Keratinocyte (primary cell): Measurements from ENCODE around the gene TLL1.

Experiments used
- EZH2 ChIP-seq: IDR thresholded peaks from one replicate; pipeline ENCODE4 v1.6.1; 2012; ENCODE audit warnings: inconsistent platforms, mild to moderate bottlenecking, low read length, moderate library complexity
- TF ChIP-seq, protein P1 (sequence below), 3 experiments: IDR thresholded peaks in 1 of 3; conservative IDR thresholded peaks in 1 of 3; optimal IDR thresholded peaks in 1 of 3; 2 replicates in 2 of 3; 3 replicates in 1 of 3; pipeline versions ENCODE3 to v1.5.1; 2011; ENCODE audit warnings: low read length in 3 of 3, mild to moderate bottlenecking in 3 of 3, moderate library complexity in 2 of 3, control low read depth in 1 of 3, inconsistent platforms in 1 of 3; ENCODE audit not compliant: insufficient read depth in 2 of 3; ENCODE audit errors: extremely low read depth in 1 of 3

DNA sequence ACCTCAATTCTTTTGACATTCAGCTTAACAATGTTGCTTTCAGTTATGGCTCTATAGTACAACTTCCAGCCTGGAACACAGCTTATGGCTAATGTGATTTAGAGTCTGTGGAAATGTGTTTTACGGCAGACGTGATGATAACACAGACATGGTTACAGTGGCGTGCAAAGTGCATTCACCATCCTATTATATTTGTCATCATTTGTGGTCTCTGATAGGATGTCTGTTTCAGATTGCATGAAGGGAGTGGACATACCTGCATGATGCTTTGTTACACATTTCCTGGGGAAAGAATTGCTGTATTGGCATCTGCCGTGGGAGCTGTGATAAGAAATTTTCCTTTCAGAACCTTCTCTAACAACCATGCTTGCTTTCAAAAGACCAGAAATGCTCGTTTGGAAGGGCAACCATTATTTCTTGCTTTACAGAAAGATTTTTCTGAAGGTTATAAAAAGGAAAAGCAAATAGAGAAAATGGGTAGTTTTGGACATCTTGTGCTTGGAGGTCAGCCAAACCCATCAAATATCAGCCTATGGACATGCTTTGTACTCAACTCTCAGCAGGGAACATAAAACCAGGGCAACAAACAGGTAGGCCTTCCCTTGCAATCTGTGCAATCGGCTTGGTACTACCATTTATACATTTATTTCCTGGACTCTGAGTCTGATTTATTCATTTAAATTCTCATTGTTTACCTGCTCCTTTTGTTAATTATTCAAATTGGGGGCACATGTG is 273.9 kb downstream of the TLL1 start:
- TF ChIP-seq, protein P1, sequence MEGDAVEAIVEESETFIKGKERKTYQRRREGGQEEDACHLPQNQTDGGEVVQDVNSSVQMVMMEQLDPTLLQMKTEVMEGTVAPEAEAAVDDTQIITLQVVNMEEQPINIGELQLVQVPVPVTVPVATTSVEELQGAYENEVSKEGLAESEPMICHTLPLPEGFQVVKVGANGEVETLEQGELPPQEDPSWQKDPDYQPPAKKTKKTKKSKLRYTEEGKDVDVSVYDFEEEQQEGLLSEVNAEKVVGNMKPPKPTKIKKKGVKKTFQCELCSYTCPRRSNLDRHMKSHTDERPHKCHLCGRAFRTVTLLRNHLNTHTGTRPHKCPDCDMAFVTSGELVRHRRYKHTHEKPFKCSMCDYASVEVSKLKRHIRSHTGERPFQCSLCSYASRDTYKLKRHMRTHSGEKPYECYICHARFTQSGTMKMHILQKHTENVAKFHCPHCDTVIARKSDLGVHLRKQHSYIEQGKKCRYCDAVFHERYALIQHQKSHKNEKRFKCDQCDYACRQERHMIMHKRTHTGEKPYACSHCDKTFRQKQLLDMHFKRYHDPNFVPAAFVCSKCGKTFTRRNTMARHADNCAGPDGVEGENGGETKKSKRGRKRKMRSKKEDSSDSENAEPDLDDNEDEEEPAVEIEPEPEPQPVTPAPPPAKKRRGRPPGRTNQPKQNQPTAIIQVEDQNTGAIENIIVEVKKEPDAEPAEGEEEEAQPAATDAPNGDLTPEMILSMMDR (optimal IDR thresholded peaks at IDR 0.05 in 1 of 3, IDR thresholded peaks at IDR 0.05 in 1 of 3, conservative IDR thresholded peaks at IDR 0.05 in 1 of 3; ENCODE audit: extremely low read depth in 1 of 3, insufficient read depth in 2 of 3, low read length in 3 of 3): no peak
- no peak for TF ChIP-seq EZH2
